Muscle layer of colon (tissue), 2 donors: Measurements from ENCODE around the gene ABHD14A.

ENCODE experiments used
- H3K27ac ChIP-seq: one replicate; pipeline ENCODE4 v1.7.0; 2013; ENCODE audit warnings: low read depth, mild to moderate bottlenecking, low read length, moderate library complexity
- H3K27me3 ChIP-seq, 2 donors: one replicate each; pipeline ENCODE4 v1.7.0; 2013; ENCODE audit warnings: low read length in 2 of 2, mild to moderate bottlenecking in 2 of 2; ENCODE audit not compliant: insufficient read depth in 2 of 2, control insufficient read depth in 1 of 2
- H3K36me3 ChIP-seq: one replicate; pipeline ENCODE4 v1.7.0; 2013; ENCODE audit warnings: mild to moderate bottlenecking, low read length; ENCODE audit not compliant: insufficient read depth
- H3K4me1 ChIP-seq: one replicate; pipeline ENCODE4 v1.7.0; 2013; ENCODE audit warnings: mild to moderate bottlenecking, low read length; ENCODE audit not compliant: insufficient read depth
- H3K4me3 ChIP-seq, 2 donors: one replicate each; pipeline ENCODE4 v1.7.0; 2013; ENCODE audit warnings: low read length in 2 of 2, low read depth in 1 of 2, mild to moderate bottlenecking in 1 of 2, moderate library complexity in 1 of 2
- H3K9ac ChIP-seq: one replicate; pipeline ENCODE4 v1.7.0; 2013; ENCODE audit warnings: low read length
- H3K9me3 ChIP-seq: one replicate; pipeline ENCODE4 v1.7.0; 2013; ENCODE audit warnings: mild to moderate bottlenecking, low read length
- donor health status: abdominal sarcoma.
- donor health status: Adenocarcinoma of cecum.

ABHD14A gene

DNA sequence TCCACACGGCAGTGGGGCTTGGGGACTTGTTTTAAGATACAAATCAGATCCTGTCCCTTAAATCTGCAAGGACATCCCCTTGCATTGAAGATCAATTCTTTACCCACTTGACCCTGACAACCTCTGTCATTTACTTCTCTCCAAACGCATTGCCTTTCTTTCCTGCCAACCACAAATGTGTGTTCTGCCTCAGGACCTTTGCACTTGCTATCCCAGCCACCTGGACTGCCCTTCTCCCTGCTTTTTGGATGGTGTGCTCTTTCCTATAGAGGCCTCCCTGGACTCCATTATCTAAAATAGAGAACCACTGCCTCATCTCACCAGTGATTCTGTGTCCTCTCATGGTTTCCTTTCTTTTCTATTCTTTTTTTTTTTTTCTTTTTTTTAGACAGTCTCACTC is 22.3 kb downstream of the ABHD14A start:
- H3K9me3 ChIP-seq = no peaks in the 10 kb centered on the region
- peaks cover 21% of the 10 kb centered on the region for H3K36me3 ChIP-seq
- H3K9ac ChIP-seq = no peak overlapping the region
- H3K27me3 ChIP-seq = peaks cover 0 to 7% of the 10 kb centered on the region in 2 donors
- H3K27ac ChIP-seq = no peak overlapping the region
- no peak overlapping the region for H3K4me3 ChIP-seq
- H3K4me1 ChIP-seq = peaks cover 14% of the 10 kb centered on the region

DNA sequence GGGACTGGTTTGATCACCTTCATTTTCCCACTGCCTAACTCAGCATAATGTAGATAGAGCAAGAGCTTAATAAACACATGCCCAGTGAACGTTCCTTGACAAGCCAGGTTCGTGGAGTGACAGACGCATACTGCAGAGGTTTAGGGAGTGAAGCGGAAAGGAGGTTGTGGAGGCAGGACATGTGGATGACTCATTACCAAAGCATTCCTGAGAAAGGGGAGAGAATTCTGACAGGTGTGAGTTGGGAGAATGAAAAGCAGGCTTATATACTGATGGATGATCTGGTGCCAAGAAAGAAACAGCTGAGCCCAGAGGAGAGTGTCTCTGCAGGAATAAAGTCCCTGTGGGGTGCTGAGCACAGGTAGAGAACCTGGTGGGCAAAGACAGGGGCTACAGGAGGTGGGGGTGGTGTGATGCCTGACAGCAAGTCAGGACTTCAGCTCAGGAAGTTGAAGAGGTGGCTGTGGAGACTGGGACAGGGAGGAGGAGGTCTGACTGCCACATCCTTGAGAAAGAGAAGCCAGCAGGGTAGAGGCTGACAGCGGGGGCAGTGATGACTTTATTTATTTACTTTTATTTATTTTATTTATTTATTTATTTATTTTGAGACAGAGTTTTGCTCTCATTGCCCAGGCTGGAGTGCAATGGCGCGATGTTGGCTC is 23.2 kb downstream of the ABHD14A start:
- H3K27me3 ChIP-seq = peaks cover 0 to 7% of the 10 kb centered on the region in 2 donors
- no peak overlapping the region for H3K9ac ChIP-seq
- peaks cover 14% of the 10 kb centered on the region for H3K36me3 ChIP-seq
- peaks cover 14% of the 10 kb centered on the region for H3K4me1 ChIP-seq
- H3K9me3 ChIP-seq = no peaks in the 10 kb centered on the region
- H3K27ac ChIP-seq = no peak overlapping the region
- H3K4me3 ChIP-seq = no peak overlapping the region

DNA sequence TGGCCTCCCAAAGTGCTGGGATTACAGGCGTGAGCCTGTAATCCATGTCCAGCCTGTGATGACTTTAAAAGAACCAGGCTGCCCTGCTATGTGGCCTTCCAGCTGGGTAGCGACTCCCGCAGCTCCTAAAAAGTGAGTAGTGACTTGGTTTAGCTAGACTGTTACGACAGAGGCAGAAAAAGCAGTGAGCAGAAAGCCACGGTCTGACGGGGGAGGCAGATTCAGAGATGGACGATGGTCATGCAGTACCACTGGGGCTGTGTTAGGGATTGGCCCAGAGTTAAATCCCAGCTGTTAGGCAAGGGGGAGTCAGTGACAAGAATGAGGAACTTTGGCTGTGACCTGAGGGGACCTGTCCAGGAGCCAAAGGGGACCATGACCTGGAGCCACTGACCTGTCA is 23.9 kb downstream of the ABHD14A start:
- Histone ChIP-seq H3K27ac (no peak overlapping the region), H3K9ac (no peak overlapping the region), H3K27me3 (peaks cover 0 to 7% of the 10 kb centered on the region in 2 donors), H3K4me3 (no peak overlapping the region), H3K36me3 (peaks cover 14% of the 10 kb centered on the region), H3K4me1 (peaks cover 14% of the 10 kb centered on the region), H3K9me3 (no peaks in the 10 kb centered on the region)

DNA sequence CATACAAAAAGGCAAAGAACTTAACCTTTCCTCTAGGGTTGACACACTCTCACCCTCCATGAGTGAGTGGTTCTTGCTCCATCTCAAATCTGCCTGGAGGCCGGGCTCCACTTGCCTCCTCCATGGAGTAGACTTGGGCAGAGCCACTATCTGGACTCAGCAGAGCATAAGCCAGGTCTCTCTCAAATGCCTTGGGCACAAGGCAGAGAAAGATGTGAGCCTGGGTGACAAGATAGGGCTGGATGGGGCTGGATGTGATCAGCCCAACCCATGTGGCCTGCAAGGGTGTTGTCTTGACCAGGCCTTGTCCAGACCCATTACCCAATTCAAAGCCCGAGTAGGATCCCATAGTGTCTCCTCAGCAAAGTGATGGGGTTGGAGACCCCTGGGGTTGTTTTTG is 25.0 kb downstream of the ABHD14A start:
- Histone ChIP-seq H3K4me1 (peaks cover 5% of the 10 kb centered on the region), H3K4me3 (no peak overlapping the region), H3K27ac (no peak overlapping the region), H3K27me3 (peaks cover 0 to 7% of the 10 kb centered on the region in 2 donors), H3K36me3 (peaks cover 4% of the 10 kb centered on the region), H3K9ac (no peak overlapping the region), H3K9me3 (no peaks in the 10 kb centered on the region)

DNA sequence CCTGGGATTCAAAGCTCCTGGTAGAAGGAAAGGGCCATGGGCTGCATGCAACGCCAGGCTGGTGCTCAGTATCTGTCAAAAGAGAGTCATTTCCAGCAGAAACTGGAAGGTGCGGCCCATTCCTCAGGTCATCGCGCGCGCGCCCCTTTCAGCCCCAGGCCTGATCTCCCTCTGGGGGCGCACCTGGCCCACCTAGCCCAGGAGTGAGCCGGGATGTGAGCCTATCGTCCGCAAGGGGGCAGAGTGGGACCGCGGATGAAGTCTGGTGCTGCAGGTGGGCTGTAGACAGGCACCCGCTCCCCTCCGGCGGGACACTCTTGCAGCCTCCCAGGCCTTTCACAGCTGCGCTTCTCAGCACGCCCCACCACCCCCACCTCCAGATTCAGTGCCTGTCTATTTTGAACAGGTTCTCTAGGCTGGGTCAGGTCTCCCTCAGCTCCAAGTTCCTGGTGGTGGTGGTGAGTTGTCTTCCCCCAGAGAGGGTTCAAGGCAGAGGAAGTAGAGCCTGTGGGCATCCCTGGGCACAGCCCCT is 26.6 kb downstream of the ABHD14A start:
- Histone ChIP-seq H3K9me3 (no peaks in the 10 kb centered on the region), H3K4me3 (no peak overlapping the region), H3K9ac (no peak overlapping the region), H3K36me3 (no peaks in the 10 kb centered on the region), H3K4me1 (no peaks in the 10 kb centered on the region), H3K27ac (no peak overlapping the region), H3K27me3 (peaks cover 0 to 7% of the 10 kb centered on the region in 2 donors)

DNA sequence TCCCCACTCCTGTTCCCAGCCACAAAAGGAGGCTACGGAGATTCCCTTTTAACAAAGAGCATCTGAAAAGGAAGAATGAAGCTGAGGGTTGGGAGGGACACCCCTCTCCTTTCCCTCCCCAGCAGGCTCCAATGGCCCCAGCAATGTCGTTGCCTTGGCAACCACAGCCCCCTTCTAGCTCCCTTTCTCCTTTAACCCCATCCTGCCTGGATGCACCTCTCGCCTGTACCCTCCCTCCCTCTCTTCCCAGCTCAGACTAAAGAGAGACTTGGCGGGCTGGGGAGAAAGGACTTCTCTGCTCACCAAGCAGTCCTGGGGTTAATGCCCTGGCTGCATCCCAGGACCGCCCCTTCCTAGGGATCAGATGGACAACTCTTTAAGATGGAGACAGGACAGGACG is 27.9 kb downstream of the ABHD14A start:
- no peaks in the 10 kb centered on the region for H3K9me3 ChIP-seq
- H3K36me3 ChIP-seq = no peaks in the 10 kb centered on the region
- no peak overlapping the region for H3K4me3 ChIP-seq
- no peak overlapping the region for H3K9ac ChIP-seq
- H3K27ac ChIP-seq = no peak overlapping the region
- peaks cover 0 to 7% of the 10 kb centered on the region in 2 donors for H3K27me3 ChIP-seq
- H3K4me1 ChIP-seq = no peaks in the 10 kb centered on the region

DNA sequence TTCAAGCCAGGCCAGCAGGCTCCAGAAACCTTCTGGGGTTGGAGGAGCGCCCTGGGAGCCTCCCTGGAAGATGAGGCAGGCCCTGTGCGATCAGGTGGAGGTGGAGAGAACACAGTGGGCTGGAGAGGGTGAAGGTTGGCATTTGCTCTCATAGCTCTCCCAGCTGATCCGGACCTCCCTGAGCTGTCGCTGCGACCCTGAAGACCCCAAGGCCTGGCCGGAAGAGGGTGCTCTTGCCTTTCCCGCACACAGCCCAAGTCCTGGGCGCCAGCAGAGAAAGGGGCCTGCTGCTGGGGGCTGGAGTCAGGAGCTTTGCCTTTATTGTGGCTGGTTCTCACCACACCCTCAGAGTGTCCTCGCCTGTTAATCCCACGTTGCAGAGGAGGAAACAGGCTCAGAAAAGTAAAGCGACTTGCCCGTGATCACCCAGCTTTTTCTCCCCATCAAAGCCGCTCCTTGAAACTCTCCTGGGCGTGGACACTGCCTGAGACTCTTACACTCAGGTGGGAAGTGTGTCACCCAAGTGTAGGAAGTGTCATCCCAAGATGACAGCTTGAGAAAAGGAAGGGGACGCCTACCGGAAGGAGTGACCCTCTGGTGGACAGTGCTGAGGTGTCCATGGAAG is 29.4 kb downstream of the ABHD14A start:
- peaks cover 0 to 7% of the 10 kb centered on the region in 2 donors for H3K27me3 ChIP-seq
- H3K36me3 ChIP-seq = no peaks in the 10 kb centered on the region
- no peak overlapping the region for H3K4me3 ChIP-seq
- H3K4me1 ChIP-seq = no peaks in the 10 kb centered on the region
- no peaks in the 10 kb centered on the region for H3K9me3 ChIP-seq
- H3K9ac ChIP-seq = no peak overlapping the region
- H3K27ac ChIP-seq = no peak overlapping the region

DNA sequence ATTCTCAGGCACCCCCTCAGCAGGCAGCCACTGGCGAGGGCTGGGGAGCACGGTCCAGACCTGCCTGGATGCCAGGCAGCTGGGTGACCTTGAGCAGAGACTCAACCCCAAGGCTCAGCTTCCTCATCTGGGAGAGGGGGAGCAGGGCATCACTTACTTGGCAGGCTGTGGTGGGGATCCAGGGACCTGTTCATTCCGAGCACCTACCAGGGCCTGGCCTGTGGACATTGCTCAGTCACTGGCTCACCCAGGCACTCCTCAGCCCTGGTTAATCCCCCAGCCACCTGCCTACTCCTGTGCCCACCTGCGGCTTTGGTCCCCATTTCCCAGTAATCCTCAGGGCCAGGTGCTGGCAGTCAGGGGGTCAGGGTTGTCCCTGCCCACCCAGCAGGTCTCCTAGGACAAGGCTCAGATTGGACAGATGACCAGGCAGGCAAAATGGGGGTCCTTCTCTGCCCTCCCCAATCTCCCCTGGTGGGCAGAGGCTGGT is 30.1 kb downstream of the ABHD14A start:
- no peak overlapping the region for H3K4me3 ChIP-seq
- no peak overlapping the region for H3K9ac ChIP-seq
- no peaks in the 10 kb centered on the region for H3K36me3 ChIP-seq
- no peaks in the 10 kb centered on the region for H3K4me1 ChIP-seq
- H3K27me3 ChIP-seq = peaks cover 0 to 6% of the 10 kb centered on the region in 2 donors
- no peak overlapping the region for H3K27ac ChIP-seq
- no peaks in the 10 kb centered on the region for H3K9me3 ChIP-seq

DNA sequence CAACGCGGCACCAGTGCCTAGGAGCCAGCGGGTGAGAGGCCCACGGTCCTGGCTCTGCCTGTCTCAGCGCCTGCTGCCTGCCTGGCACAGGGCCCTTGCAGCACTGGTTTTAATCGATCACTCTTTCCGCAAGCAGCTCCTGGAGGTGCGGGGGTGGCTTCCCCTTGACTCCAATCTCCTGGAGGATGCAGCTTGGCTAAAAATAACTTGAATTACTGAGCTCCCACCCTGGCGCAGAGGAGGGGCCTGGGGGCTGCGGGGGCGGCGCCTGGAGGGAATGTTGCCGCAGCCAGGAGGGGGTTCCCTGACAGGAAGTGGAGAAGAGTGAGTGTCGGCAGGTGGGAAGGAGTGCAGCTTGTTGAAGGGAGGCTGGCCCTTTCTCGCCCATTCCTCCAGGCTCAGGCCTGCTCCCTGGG is 30.7 kb downstream of the ABHD14A start:
- no peak overlapping the region for H3K9ac ChIP-seq
- no peak overlapping the region for H3K27ac ChIP-seq
- no peaks in the 10 kb centered on the region for H3K9me3 ChIP-seq
- H3K4me3 ChIP-seq = no peak overlapping the region
- no peaks in the 10 kb centered on the region for H3K36me3 ChIP-seq
- H3K27me3 ChIP-seq = no peaks in the 10 kb centered on the region
- no peaks in the 10 kb centered on the region for H3K4me1 ChIP-seq

DNA sequence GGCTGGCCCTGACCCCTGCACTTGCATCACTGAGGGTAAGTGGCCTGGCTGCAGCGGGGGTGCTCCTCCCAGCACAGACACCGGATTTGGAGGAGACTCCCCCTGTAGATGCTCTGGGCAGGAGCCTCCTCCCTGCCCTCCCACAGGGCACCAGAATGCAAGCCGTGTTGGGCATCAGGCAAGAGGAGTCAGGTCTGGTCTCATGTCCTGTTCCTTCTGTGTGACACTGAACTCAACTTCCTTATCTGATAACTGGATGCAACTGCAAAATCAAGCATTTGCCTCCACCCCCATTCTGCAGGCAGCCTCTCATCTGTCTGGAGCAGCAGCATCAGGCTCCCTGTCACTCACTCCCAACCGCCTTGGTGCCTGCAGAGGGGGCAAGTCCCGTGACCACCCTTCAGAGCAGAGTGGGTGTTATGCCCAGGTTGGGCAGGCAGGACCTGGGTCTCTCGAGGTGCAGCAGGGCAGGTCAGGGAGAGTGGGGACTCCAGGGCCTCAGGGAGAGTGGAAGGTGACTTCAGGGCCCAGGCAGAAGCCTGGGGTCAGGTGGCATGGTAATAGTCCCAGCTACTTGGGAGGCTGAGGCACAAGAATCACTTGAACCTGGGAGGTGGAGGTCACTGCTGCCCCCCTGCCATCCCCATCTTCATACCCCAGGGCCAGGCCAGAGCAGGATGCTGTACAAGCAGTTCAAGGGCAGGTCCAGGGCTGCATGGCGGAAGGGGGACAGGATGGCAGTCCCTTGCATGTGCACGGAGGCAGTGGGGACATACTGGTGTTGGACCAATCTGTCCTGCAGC is 31.4 kb downstream of the ABHD14A start:
- H3K9ac ChIP-seq = no peak overlapping the region
- no peaks in the 10 kb centered on the region for H3K4me1 ChIP-seq
- H3K9me3 ChIP-seq = no peaks in the 10 kb centered on the region
- no peak overlapping the region for H3K4me3 ChIP-seq
- no peaks in the 10 kb centered on the region for H3K36me3 ChIP-seq
- no peak overlapping the region for H3K27ac ChIP-seq
- H3K27me3 ChIP-seq = no peaks in the 10 kb centered on the region

DNA sequence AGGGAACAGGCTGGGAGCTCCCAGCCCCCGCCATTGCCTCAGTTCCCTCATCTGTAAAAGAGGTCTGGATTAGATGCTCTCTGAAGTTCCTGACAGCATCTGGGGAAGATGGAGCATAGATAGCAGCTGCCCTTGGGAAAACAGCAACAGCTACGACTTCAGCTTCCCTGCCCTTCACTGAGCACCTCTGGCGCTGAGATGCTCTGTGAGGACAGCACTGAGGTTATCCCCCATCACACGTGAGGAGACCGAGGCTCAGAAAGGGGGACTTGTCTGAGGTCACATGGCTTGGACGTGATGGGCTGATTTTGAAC is 31.9 kb downstream of the ABHD14A start:
- no peak overlapping the region for H3K9ac ChIP-seq
- no peaks in the 10 kb centered on the region for H3K27me3 ChIP-seq
- H3K36me3 ChIP-seq = no peaks in the 10 kb centered on the region
- no peak overlapping the region for H3K27ac ChIP-seq
- no peaks in the 10 kb centered on the region for H3K9me3 ChIP-seq
- H3K4me3 ChIP-seq = no peak overlapping the region
- H3K4me1 ChIP-seq = no peaks in the 10 kb centered on the region
